Stimulated activated CD4-positive, alpha-beta T cell treated with anti-CD3 and anti-CD28 coated beads, Interleukin-12 subunit alpha, Interleukin-12 subunit beta, amount 100 ng/mL, for 24 hours (primary cell): Measurements from ENCODE around the gene ANTXR1.
"Not testable (repeated sequence)": the region's sequence is repeated elsewhere in the genome, so short reads cannot be mapped to it uniquely, and the experiment has no call there.

Experiments used
- DNase-seq, 2 experiments: peaks; one replicate each; pipeline ENCODE4 v3.0.0-alpha.2; 2020; ENCODE audit warnings: low read depth in 2 of 2

ANTXR1 gene

DNA sequence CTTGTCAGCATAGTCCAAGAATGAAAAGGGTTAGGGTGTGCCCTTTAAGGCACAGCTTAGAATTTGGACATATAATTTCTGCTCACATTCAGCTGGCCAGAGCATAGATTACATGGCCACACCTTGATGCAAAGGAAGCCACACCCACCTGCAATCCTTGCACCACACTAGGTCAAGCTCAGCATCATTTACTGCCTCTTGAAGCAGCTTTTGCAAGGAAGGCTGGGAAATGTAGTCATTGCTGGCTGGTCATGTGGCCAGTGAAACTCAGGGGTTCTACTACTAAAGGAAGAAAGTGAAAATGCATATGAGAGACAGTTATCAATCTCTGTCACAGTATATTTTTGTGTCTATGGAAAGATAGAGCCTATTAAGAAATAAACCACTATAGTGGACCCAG, 214.7 kb downstream of the ANTXR1 start:
- DNase-seq = no peak

DNA sequence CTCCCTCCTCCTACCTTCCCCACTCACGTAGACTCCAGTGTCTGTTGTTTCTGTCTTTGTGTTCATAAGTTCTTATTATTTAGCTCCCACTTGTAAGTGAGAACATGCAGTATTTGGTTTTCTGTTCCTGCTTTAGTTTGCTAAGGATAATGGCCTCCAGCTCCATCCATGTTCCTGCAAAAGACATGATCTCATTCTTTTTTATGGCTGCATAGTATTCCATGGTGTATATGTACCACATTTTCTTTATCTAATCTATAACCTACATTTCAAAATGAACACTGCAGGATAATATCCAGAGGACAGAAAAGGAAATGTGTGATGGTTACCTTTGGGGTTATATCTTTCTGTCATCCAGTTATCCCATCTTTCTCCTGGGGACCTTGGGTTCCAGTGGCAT, 218.0 kb downstream of the ANTXR1 start:
- not testable (repeated sequence) for DNase-seq

- DNase-seq = no peak
Measured at GRCh38 chr2:69231612-69232277, 218.8 kb downstream of the ANTXR1 start.

GRCh38 chr2:69235835-69236234, 222.9 kb downstream of the ANTXR1 start:
- not testable (repeated sequence) for DNase-seq

DNA sequence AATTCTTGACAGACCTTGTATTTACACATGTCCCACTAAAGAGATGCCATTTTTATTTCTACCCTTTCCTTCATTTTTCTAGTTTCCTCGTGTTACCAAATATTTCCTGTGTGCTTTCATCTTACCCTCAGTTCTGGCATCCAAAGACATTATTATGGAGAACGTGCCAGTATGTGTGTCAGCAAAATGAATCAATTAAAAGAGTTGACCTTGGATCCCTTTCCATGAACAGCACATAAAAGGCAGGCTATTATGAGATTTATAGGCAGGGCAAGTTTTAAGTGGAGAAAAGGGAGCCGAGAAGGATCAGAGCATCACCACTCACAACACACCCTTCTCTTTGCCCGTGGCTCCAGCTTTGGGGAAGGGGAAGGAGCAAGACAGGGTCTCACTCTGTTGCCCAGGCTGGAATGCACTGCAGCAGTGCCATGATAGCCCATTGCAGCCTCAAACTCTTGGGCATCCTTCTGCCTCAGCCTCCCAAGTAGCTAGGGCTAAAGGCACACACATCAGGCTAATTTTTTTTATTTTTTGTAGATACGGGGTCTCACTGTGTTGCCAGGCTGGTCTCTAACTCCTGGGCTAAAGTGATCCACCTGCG, 224.2 kb downstream of the ANTXR1 start:
- DNase-seq = no peak

GRCh38 chr2:69238449-69239031, 225.6 kb downstream of the ANTXR1 start:
- DNase-seq = no peak

DNA sequence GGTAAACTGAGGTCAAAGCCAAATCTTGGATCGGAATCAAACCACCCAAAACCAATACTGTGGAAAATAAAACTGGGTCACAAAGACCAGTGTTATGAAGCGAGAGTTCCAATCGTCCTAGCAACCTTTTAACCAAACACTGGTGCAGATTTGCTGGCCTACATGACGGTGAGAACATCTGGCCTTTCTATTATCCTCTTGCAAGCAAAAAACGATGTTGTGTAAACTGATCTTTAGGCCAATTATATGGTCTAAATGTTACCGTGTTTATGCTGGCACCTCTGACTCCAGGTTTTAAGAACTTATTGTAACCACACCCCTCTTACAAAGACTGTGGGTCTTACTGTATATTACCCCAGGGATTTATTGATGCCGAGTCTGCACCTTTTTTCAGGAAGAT, 228.1 kb downstream of the ANTXR1 start:
- DNase-seq = no peak

DNA sequence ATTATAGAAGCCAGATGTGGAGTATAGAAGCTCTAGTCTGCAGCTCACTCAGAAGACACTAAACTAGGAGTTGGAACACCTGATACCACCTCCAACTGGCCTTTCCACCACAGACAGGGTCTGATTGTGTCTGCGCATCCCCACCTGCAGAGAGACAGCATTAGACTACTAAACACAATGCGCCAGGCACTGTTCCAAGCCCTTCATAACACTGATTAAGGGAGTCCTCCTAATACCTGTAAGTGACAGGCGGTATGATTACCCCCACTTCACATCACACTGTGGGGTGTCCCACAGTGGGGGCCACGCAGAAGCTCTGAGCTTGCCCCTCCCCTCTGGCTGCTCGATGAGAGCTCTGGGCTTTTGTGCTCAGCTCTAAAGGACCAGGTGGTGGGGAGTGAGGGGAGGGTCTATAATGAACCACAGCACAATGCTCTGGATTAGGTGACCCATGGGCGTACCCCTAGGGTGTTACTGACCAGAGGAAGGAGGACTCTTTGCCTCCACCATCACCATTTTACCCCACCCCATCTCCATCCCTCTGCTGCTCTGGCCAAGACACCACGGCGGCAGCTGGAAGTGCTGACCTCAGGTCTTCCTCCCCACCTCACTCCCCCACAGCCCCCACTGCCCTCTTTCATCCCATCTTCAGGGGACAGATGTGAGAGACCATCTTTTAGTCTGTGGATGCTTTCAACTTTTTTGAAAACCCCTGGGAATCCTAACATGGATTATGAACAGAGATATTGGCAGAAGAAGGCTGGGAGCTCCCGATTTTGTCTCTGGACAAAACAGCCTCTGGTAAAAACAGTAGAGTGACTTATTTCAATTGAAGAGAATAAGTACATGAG, 228.9 kb downstream of the ANTXR1 start:
- DNase-seq = no peak

GRCh38 chr2:69242651-69243051, 229.7 kb downstream of the ANTXR1 start:
- DNase-seq = no peak

DNA sequence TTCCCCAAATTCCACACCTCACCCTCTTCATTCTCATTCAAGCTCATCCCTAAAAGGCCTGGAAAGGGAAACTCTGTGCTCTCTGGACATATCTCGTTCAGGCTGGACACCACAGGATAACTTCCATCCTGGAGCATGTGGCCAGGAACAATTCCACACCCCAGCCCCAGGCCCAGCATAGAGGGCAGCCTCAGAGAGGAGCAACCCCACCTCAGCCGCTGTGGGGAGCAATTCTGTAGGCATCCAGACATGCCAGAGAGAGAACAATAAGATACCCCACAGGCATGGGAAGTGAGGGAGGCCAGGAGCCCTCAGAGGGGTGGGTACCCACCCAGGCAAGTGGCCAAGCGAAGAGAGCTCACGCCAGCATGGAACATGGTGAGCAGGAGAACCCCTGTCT, 230.7 kb downstream of the ANTXR1 start:
- no peak for DNase-seq

DNA sequence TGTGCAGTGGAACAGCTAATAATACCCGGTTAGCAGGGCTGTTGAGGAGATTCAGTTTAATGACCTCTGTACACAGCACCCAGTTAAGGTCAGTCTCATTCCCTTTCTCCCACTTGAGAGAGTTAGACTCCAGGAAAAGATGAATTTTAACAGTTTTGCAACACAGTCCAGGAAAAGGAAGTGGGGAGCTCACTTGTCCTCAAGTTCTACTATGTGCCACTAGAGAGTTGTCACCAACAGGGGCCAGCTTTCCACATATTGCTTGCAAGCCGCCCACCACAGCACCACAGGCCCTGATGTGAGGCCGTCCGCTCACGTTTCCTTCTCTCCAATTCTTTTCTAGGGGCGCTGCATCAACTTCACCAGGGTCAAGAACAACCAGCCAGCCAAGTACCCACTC, 231.9 kb downstream of the ANTXR1 start:
- DNase-seq = no peak

- DNase-seq = no peak
Measured at GRCh38 chr2:69247583-69247982, 234.6 kb downstream of the ANTXR1 start.

- no peak for DNase-seq
Measured at GRCh38 chr2:69248232-69248631, 235.3 kb downstream of the ANTXR1 start.

DNA sequence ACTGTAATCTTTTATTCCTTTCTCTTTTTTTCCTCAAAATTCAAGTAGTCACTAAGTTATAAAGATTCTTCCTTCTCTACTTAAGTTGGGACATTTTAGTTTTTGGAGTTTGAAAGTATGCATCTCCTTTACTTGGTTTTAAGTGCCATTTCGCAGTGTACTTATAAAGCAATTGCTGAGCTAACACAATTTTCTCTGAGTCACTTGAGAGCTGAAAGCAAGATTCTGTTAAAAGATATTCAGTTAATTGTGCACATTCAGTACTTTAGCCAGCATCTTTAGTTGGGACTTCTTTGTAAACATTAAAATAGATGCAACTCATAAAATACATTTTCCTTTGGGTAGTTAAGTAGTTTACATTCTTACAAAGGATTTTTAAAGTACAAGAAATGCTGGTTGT, 238.0 kb downstream of the ANTXR1 start:
- DNase-seq = no peak

GRCh38 chr2:69251943-69252342, 239.0 kb downstream of the ANTXR1 start:
- DNase-seq = no peak

DNA sequence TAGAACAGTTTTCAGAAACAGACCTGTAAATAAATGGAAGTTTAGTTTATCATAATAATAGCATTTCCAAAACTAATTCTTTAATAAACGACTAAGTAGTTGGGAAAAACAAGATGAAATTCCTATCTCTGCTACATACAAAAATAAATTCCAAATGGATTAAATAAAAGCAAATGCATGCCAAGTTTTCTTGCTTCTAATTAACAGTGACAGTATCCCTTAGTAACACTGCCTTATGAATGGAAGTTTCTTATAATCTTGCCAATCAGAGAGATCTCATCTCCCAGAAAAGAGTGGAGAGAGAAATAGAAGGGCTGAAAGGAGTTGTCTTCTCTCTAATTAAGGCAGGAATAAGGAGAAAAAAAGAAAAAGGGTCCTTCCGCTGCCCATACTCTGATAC, 240.1 kb downstream of the ANTXR1 start:
- DNase-seq = no peak

DNA sequence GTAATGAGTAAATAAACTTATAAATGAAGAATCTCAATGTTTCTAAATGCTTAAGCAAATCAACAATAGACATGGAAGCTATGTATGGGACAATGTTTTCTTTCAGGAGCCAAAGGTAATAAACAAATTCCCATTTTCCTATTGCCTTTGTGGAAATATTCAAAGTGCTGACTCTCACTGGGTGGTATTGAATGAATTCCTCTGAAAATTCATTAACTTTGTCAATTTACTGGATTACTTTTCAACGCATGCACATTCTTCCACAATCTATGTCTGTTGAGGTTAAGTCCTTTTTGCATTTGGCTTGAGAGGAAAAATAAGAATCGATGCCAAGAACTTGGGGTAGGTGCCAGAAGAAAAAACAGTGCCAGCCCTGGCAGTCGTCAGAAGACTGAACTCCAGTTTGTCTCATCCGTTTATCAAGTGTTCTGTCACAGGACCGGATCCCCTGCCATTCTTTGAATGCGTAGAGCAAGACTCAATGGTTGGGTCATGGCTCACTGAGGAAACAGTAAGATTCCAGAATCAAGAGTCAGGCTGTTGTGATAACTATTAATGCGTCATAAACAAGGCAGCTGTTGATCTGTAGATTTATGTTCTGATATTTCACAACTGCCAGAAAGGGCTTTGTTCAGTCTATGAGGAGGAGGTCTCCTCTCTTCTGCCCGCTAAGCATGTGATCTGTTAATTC, 240.8 kb downstream of the ANTXR1 start:
- DNase-seq = no peak

GRCh38 chr2:69255760-69256159, 242.8 kb downstream of the ANTXR1 start:
- DNase-seq = no peak

DNA sequence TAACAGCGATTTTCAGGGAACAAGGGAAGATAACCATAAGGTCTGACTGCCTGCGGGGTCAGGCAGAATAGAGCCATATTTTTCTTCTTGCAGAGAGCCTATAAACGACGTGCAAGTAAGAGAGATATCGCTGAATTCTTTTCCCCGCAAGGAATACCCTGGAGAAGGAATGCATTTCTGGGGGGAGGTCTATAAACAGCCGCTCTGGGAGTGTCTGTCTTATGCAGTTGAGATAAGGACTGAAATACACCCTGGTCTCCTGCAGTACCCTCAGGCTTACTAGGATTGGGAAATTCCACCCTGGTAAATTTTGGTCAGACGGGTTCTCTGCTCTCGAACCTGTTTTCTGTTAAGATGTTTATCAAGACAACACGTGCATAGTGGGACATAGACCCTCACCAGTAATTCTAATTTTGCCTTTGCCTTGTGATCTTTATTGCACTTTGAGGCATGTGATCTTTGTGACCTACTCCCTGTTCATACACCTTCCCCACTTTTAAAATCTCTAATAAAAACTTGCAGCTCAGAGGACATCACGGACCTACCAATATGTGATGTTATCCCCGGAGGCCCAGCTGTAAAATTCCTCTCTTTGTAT, 247.1 kb downstream of the ANTXR1 start:
- not testable (repeated sequence) for DNase-seq

GRCh38 chr2:69260666-69261065, 247.7 kb downstream of the ANTXR1 start:
- no peak for DNase-seq

GRCh38 chr2:69269330-69269729, 256.4 kb downstream of the ANTXR1 start:
- no peak for DNase-seq
